ENCODE measurements around the gene SMYD5.

SMYD5 gene

GRCh38 chr2:73205611-73206010 lies 8.4 kb upstream of the SMYD5 start:
- no peak for DNase-seq (ENCODE audit: low read depth)

GRCh38 chr2:73208258-73208657 lies 5.8 kb upstream of the SMYD5 start:
- DNase-seq (ENCODE audit: low read depth), result no peak

- no peak for DNase-seq (ENCODE audit: low read depth)
Observed at GRCh38 chr2:73210019-73210418, 4.0 kb upstream of the SMYD5 start.

- no peak for DNase-seq (ENCODE audit: low read depth)
Observed at GRCh38 chr2:73210696-73211095, 3.3 kb upstream of the SMYD5 start.

- no peak for DNase-seq (ENCODE audit: low read depth)
Observed at GRCh38 chr2:73212098-73212447, 2.0 kb upstream of the SMYD5 start.

GRCh38 chr2:73212448-73213176 lies 1.4 kb upstream of the SMYD5 start:
- DNase-seq (ENCODE audit: low read depth), result peak; percentile 67

GRCh38 chr2:73215254-73215653 lies 1.2 kb downstream of the SMYD5 start:
- DNase-seq (ENCODE audit: low read depth), result no peak

GRCh38 chr2:73217160-73217559 lies 3.1 kb downstream of the SMYD5 start:
- DNase-seq (ENCODE audit: low read depth), result no peak

- no peak for DNase-seq (ENCODE audit: low read depth)
Observed at GRCh38 chr2:73217826-73218225, 3.8 kb downstream of the SMYD5 start.

GRCh38 chr2:73218298-73218697 lies 4.3 kb downstream of the SMYD5 start:
- no peak for DNase-seq (ENCODE audit: low read depth)

GRCh38 chr2:73223821-73224220 lies 9.8 kb downstream of the SMYD5 start:
- DNase-seq (ENCODE audit: low read depth), result no peak

- no peak for DNase-seq (ENCODE audit: low read depth)
Observed at GRCh38 chr2:73225513-73226360, 11.7 kb downstream of the SMYD5 start.

GRCh38 chr2:73227086-73227485 lies 13.0 kb downstream of the SMYD5 start:
- DNase-seq (ENCODE audit: low read depth), result no peak

GRCh38 chr2:73228631-73229030 lies 14.6 kb downstream of the SMYD5 start:
- DNase-seq (ENCODE audit: low read depth), result no peak

GRCh38 chr2:73232403-73233153 lies 18.5 kb downstream of the SMYD5 start:
- DNase-seq (ENCODE audit: low read depth), result no peak

GRCh38 chr2:73233154-73233931 lies 19.3 kb downstream of the SMYD5 start, which contains the start of gene PRADC1:
Gene PRADC1 (minus strand): TSS chr2:73233239. CDS start chr2:73233160, 79 bp downstream.
- peak; percentile 90 for DNase-seq (ENCODE audit: low read depth)

- DNase-seq (ENCODE audit: low read depth), result peak; percentile 82
Observed at GRCh38 chr2:73233932-73234832, 20.1 kb downstream of the SMYD5 start, which contains the start of gene CCT7. Gene CCT7 (plus strand): TSS chr2:73234308. CDS start chr2:73234379, 71 bp downstream.

- no peak for DNase-seq (ENCODE audit: low read depth)
Observed at GRCh38 chr2:73235315-73236028, 21.4 kb downstream of the SMYD5 start.

- no peak for DNase-seq (ENCODE audit: low read depth)
Observed at GRCh38 chr2:73237168-73237567, 23.1 kb downstream of the SMYD5 start.

- no peak for DNase-seq (ENCODE audit: low read depth)
Observed at GRCh38 chr2:73238149-73238548, 24.1 kb downstream of the SMYD5 start.
